ENCODE results near the gene FOXK1. TPM values are rescaled to one million over a fixed set of nuclear protein-coding genes. Genes with fewer than 3 reads are reported as not detected.

FOXK1 gene
- total and polyA plus RNA-seq, 2 of the 13 experiments (the other 11 are each of a cell fraction or from before 2014, with no cell fraction given), result 4.6 to 8.8 TPM

DNA sequence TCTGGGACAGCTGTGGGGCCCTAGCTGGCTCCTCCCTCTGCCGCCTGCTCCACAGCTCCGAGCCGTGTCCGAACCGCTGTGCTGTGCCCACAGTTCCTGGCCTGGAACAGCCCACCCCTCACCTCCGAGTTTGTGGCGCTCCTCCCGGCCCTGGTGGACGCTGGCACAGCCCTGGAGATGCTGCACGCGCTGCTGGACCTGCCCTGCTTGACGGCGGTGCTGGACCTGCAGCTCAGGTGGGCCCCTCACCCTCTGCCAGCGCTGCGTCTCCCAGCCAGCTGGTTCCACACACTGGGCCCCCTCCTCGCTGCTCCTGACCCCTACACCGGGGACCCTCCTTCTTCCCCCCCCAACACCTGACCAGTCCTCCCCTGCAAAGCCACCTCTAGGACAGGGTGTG lies 105.4 kb downstream of the FOXK1 start:
- 100% methylated on average over 4 of the region's 17 CpGs for WGBS (ENCODE audit: low lambda C conversion rate)
- CTCF ChIA-PET (ENCODE audit: low intra/inter-chr PET ratio, low total read pairs), result no interaction called here
- peaks cover 3% of the 10 kb centered on the region for H3K4me1 ChIP-seq (ENCODE audit: insufficient read depth, low read length)
- FAIRE-seq (no peak), DNase-seq (ENCODE audit: low spot score) (no peak), ATAC-seq (no peak)
- no TSS peak for BruUV-seq (replicated peaks)
- peaks cover 12 to 24% of the 10 kb centered on the region in 2 experiments; a peak in 4 of 5 replicates for H3K36me3 ChIP-seq (replicated peaks in 1 of 2; ENCODE audit: control insufficient read depth in 1 of 2, insufficient read depth in 2 of 2, low read length in 2 of 2)
- in situ Hi-C loops (cut with HindIII; ENCODE audit: extremely low pct_ligation_motif_present, low pct_unique_long_range_greater_than_20kb), result no loop called here
- no peaks in the 10 kb centered on the region for H3K79me2 ChIP-seq (ENCODE audit: insufficient read depth, low read length)
- no peak overlapping the region for H2AFZ ChIP-seq (ENCODE audit: low read length)
- H3K9ac ChIP-seq (ENCODE audit: insufficient read depth, low read depth, low read length), result no peak overlapping the region
- H4K20me1 ChIP-seq (ENCODE audit: insufficient read depth, low read length), result no peaks in the 10 kb centered on the region
- intact Hi-C loops (cut with micrococcal nuclease; ENCODE audit: unreplicated experiment), result no loop called here
- no peaks in the 10 kb centered on the region for H3K9me3 ChIP-seq (ENCODE audit: low read length)
- H3K4me2 ChIP-seq (ENCODE audit: low read depth, low read length), result no peak overlapping the region
- TF ChIP-seq, protein P1, sequence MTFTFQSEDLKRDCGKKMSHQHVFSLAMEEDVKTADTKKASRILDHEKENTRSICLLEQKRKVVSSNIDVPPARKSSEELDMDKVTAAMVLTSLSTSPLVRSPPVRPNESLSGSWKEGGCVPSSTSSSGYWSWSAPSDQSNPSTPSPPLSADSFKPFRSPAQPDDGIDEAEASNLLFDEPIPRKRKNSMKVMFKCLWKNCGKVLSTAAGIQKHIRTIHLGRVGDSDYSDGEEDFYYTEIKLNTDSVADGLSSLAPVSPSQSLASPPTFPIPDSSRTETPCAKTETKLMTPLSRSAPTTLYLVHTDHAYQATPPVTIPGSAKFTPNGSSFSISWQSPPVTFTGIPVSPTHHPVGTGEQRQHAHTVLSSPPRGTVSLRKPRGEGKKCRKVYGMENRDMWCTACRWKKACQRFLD (CRISPR knock-in tag; IDR thresholded peaks at IDR 0.05; ENCODE audit: borderline replicate concordance), result no peak
- TF ChIP-seq, protein P2, sequence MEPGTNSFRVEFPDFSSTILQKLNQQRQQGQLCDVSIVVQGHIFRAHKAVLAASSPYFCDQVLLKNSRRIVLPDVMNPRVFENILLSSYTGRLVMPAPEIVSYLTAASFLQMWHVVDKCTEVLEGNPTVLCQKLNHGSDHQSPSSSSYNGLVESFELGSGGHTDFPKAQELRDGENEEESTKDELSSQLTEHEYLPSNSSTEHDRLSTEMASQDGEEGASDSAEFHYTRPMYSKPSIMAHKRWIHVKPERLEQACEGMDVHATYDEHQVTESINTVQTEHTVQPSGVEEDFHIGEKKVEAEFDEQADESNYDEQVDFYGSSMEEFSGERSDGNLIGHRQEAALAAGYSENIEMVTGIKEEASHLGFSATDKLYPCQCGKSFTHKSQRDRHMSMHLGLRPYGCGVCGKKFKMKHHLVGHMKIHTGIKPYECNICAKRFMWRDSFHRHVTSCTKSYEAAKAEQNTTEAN (CRISPR knock-in tag; conservative IDR thresholded peaks at IDR 0.05), result no peak
- TF ChIP-seq RFXANK (CRISPR knock-in tag; IDR thresholded peaks at IDR 0.05) (no peak), ZNF660 (CRISPR knock-in tag; IDR thresholded peaks at IDR 0.05; ENCODE audit: borderline replicate concordance, low read depth) (no peak), KLF13 (CRISPR knock-in tag; IDR thresholded peaks at IDR 0.05) (no peak), ZNF326 (CRISPR knock-in tag; IDR thresholded peaks at IDR 0.05; ENCODE audit: borderline replicate concordance) (no peak), ZNF567 (CRISPR knock-in tag; IDR thresholded peaks at IDR 0.05; ENCODE audit: borderline replicate concordance) (no peak)
- TF ChIP-seq, protein P3, sequence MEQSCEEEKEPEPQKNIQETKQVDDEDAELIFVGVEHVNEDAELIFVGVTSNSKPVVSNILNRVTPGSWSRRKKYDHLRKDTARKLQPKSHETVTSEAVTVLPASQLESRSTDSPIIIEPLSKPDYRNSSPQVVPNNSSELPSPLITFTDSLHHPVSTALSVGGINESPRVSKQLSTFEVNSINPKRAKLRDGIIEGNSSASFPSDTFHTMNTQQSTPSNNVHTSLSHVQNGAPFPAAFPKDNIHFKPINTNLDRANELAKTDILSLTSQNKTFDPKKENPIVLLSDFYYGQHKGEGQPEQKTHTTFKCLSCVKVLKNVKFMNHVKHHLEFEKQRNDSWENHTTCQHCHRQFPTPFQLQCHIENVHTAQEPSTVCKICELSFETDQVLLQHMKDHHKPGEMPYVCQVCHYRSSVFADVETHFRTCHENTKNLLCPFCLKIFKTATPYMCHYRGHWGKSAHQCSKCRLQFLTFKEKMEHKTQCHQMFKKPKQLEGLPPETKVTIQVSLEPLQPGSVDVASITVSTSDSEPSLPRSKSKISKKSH (CRISPR knock-in tag; IDR thresholded peaks at IDR 0.05; ENCODE audit: borderline replicate concordance), result no peak
- TF ChIP-seq, protein P4, sequence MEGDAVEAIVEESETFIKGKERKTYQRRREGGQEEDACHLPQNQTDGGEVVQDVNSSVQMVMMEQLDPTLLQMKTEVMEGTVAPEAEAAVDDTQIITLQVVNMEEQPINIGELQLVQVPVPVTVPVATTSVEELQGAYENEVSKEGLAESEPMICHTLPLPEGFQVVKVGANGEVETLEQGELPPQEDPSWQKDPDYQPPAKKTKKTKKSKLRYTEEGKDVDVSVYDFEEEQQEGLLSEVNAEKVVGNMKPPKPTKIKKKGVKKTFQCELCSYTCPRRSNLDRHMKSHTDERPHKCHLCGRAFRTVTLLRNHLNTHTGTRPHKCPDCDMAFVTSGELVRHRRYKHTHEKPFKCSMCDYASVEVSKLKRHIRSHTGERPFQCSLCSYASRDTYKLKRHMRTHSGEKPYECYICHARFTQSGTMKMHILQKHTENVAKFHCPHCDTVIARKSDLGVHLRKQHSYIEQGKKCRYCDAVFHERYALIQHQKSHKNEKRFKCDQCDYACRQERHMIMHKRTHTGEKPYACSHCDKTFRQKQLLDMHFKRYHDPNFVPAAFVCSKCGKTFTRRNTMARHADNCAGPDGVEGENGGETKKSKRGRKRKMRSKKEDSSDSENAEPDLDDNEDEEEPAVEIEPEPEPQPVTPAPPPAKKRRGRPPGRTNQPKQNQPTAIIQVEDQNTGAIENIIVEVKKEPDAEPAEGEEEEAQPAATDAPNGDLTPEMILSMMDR (CRISPR knock-in tag; IDR thresholded peaks at IDR 0.05), result no peak
- H3K4me3 ChIP-seq (replicated peaks in 1 of 3; ENCODE audit: insufficient read depth in 1 of 3, low read depth in 2 of 3, low read length in 3 of 3), result no peak overlapping the region
- POLR2A ChIA-PET, result no interaction called here
- no peak overlapping the region for H3K27ac ChIP-seq (ENCODE audit: extremely low read length, insufficient read depth, low read length)
- H3K27me3 ChIP-seq (ENCODE audit: control insufficient read depth in 1 of 2, insufficient read depth in 2 of 2, low read length in 2 of 2), result no peaks in the 10 kb centered on the region

Data from HepG2 (cell line).